ENCODE measurements around the gene NBPF9.
"Not testable (repeated sequence)": the region's sequence is repeated elsewhere in the genome, so short reads cannot be mapped to it uniquely, and the experiment has no call there.

The NBPF9 gene

DNA sequence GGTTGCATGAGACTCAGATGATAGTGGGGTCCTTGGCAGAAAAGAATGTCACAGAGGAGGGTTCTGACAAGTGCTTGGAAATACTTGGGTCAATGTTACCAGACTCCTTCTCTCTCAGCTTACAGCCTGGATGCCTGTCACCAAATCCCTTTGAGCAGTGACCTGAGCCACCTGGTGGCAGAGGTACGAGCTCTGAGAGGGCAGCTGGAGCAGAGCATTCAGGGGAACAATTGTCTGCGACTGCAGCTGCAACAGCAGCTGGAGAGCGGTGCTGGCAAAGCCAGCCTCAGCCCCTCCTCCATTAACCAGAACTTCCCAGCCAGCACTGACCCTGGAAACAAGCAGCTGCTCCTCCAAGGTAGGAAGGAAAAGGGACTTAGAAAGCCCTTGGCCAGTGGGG, 79.0 kb downstream of the NBPF9 start:
- H3K4me3 ChIP-seq (ENCODE audit: low read depth, low read length); in situ Hi-C loops (cut with HindIII; ENCODE audit: low sequenced_read_pairs); DNase-seq (ENCODE audit: low read depth, low spot score): not testable (repeated sequence)

DNA sequence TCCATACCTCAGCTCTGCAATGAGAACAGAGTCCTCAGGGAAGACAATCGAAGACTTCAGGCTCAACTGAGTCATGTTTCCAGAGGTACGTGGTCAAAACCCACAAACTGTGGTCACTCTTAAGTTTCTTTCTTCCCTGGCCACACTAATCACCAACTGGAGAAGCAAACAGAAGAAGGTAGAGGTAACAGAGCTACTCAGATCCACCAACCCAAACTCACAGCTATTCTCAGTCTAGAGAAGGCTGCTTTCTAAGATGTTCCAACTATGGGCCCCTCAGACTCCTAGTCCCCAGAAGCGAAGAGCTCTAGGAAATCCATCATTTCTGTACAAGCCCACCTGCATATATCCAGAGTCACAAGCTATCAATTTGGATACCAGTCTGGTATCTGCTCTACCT, 84.8 kb downstream of the NBPF9 start:
- DNase-seq (ENCODE audit: low read depth, low spot score); in situ Hi-C loops (cut with HindIII; ENCODE audit: low sequenced_read_pairs); H3K4me3 ChIP-seq (ENCODE audit: low read depth, low read length): not testable (repeated sequence)

DNA sequence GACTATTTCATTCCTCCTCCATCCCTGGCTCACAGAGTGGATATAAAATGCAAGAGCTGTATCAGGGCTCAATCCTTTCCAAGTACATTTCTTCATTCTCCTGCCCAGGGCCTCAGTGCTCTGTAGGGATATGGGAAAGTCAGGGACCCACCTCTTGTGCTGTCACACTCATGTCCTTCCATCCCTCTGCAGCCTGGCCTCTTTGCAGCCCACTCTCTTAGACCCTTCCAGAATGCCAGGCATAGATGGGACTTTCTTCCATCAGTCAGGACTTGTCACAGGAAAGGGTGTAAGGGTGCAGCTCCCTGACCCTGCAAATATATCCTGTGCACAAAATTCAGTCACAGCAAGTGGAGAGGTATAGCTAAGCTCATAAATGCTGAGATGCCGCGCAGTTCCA, 86.7 kb downstream of the NBPF9 start:
- H3K4me3 ChIP-seq (ENCODE audit: low read depth, low read length); in situ Hi-C loops (cut with HindIII; ENCODE audit: low sequenced_read_pairs); DNase-seq (ENCODE audit: low read depth, low spot score): not testable (repeated sequence)

DNA sequence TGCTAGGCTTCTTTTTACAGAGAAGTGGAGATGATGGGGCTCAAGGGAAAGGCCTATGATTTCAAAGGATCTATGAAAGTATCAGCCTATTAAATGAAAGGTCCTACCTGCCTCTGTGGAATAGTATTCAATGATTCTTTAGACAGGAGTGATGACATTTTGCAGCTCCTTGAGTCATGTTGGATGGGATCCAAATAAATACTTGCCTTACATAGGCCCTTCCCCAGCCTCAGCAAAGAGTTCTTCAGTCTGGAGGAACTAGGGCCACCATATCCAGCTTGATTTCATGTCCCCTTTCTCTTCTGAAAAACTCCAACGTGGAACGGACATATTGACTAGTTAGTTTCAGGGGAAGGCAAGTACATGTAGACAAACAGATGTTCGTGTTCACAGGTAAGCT, 87.8 kb downstream of the NBPF9 start:
- DNase-seq (ENCODE audit: low read depth, low spot score); H3K4me3 ChIP-seq (ENCODE audit: low read depth, low read length); in situ Hi-C loops (cut with HindIII; ENCODE audit: low sequenced_read_pairs): not testable (repeated sequence)

DNA sequence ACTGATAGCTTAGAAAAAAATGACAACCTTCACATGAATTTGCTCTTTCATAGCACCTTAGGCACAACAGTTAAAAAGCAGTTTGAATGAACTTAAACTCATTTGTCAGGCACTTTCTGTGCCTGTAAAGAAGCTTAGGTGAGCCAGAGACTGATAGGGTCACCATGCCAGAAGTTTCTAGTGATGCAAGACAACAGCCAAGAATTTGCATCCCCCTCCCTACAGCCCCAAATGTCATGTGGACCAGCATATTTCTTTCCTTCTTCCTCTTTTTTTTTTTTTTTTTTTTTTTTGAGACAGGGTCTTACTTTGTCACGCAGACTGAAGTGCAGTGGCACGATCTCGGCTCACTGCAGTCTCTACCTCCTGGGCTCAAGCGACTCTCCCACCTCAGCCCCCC, 89.8 kb downstream of the NBPF9 start:
- H3K4me3 ChIP-seq (ENCODE audit: low read depth, low read length); in situ Hi-C loops (cut with HindIII; ENCODE audit: low sequenced_read_pairs); DNase-seq (ENCODE audit: low read depth, low spot score): not testable (repeated sequence)

DNA sequence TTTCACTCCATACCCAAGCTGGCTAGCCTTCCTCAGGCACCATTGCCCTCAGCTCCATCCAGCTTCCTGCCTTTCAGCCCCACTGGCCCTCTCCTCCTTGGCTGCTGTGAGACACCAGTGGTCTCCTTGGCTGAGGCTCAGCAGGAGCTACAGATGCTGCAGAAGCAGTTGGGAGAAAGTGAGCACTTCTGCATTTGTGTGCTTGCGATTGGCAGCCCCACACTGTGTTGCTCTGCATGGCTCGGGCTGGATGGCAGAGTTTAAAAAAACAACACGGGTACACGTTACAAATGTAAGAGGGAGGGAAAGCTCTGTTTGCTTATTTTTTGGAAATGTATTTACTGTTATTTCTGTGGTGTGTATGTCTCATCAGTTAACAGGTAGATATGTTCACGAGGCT, 90.8 kb downstream of the NBPF9 start:
- H3K4me3 ChIP-seq (ENCODE audit: low read depth, low read length); in situ Hi-C loops (cut with HindIII; ENCODE audit: low sequenced_read_pairs); DNase-seq (ENCODE audit: low read depth, low spot score): not testable (repeated sequence)

DNA sequence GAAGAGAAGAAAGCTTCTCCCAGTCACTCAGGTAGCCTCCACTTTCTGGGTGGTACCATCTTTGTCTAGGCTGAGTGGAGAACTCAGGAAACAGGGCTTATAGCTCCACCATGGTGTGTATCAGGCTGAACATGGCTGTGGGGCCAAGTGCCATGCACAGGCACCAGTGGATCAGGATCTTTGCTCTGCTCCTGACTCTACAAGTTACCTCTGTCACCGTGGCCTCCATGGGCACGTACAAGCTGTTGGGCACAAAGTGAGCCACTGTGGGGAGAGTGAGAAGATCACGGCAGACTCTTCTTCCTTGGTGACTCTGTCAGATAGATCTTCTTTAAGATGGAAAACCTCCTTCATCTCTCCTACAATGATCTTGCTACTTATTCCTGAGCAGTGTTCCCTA, 93.6 kb downstream of the NBPF9 start:
- DNase-seq (ENCODE audit: low read depth, low spot score); H3K4me3 ChIP-seq (ENCODE audit: low read depth, low read length); in situ Hi-C loops (cut with HindIII; ENCODE audit: low sequenced_read_pairs): not testable (repeated sequence)

DNA sequence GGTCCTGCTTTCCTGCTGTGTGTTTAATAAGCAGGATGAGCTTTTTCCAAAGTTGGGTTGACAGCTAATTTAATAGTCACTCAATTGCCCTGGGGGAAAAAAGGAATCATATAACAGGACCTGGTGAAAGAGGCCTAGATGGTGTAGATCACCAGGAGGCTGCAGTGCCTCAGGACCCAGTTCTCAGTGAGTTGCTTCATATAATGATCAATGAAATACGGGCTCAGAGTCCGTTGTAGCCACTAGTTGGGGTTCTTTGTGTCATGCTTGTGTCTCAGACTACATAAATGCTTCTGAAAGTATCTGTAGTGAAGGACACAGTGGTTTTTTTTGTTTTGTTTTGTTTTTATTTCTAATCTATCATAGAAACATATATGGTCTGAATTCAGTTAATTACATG, 94.6 kb downstream of the NBPF9 start:
- H3K4me3 ChIP-seq (ENCODE audit: low read depth, low read length); DNase-seq (ENCODE audit: low read depth, low spot score); in situ Hi-C loops (cut with HindIII; ENCODE audit: low sequenced_read_pairs): not testable (repeated sequence)

DNA sequence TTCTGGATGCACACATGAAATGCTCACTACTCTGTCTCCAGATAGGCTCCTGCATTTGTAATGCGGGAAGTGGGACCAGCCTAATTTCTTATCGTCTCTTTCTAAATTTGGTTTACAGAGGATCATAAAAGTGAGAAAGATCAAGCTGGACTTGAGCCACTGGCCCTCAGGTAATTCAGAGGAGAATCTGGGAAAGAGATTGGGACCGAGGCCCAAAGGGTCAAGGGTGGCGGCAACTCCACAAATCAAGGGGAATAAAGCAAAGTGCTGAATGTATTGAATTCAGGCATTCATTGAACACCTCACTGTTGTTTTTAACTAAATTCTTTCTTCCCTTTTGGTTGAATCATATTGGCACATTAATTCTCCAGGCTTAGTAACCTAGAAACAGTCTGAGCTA, 95.0 kb downstream of the NBPF9 start:
- not testable (repeated sequence) for H3K4me3 ChIP-seq (ENCODE audit: low read depth, low read length)

More for the DNA sequence above, 95.0 kb downstream of the NBPF9 start:
- in situ Hi-C loops (cut with HindIII; ENCODE audit: low sequenced_read_pairs); DNase-seq (ENCODE audit: low read depth, low spot score): not testable (repeated sequence)

Data from astrocyte of the spinal cord (primary cell).